ENCODE measurements around the gene RABIF.
"Not testable (repeated sequence)": the region's sequence is repeated elsewhere in the genome, so short reads cannot be mapped to it uniquely, and the experiment has no call there.

Gene RABIF

GRCh38 chr1:202908998-202909397 lies 20.0 kb upstream of the RABIF start:
- H3K9me3 ChIP-seq, result no peaks in the 10 kb centered on the region
- H3K27me3 ChIP-seq, result no peaks in the 10 kb centered on the region
- TF ChIP-seq CTCF (IDR thresholded peaks at IDR 0.05), result no peak
- DNase-seq, result no peak
- no peak overlapping the region for H3K27ac ChIP-seq
- H3K4me1 ChIP-seq, result no peaks in the 10 kb centered on the region
- intact Hi-C loops (cut with DNase I; ENCODE audit: low total_unique reads), result no loop called here
- H3K4me3 ChIP-seq, result no peak overlapping the region
- H3K36me3 ChIP-seq, result peaks cover 58 to 92% (median 82%) of the 10 kb centered on the region in 3 donors

GRCh38 chr1:202905331-202905730 lies 16.4 kb upstream of the RABIF start:
- H3K9me3 ChIP-seq, result no peaks in the 10 kb centered on the region
- no peak for DNase-seq
- peaks cover 41 to 82% (median 63%) of the 10 kb centered on the region in 3 donors for H3K36me3 ChIP-seq
- no peaks in the 10 kb centered on the region for H3K4me1 ChIP-seq
- no peak overlapping the region for H3K27ac ChIP-seq
- no peak for TF ChIP-seq CTCF (IDR thresholded peaks at IDR 0.05)
- H3K4me3 ChIP-seq, result no peak overlapping the region
- H3K27me3 ChIP-seq, result no peaks in the 10 kb centered on the region
- intact Hi-C loops (cut with DNase I; ENCODE audit: low total_unique reads), result no loop called here

GRCh38 chr1:202903808-202904207 lies 14.9 kb upstream of the RABIF start:
- H3K9me3 ChIP-seq; H3K4me1 ChIP-seq; H3K27me3 ChIP-seq; intact Hi-C loops (cut with DNase I; ENCODE audit: low total_unique reads); H3K27ac ChIP-seq; DNase-seq; H3K4me3 ChIP-seq: not testable (repeated sequence)
- H3K36me3 ChIP-seq, result peaks cover 32 to 79% (median 56%) of the 10 kb centered on the region in 3 donors

GRCh38 chr1:202901555-202901954 lies 12.6 kb upstream of the RABIF start:
- H3K27me3 ChIP-seq, result no peaks in the 10 kb centered on the region
- no peak overlapping the region for H3K4me3 ChIP-seq
- DNase-seq, result no peak
- intact Hi-C loops (cut with DNase I; ENCODE audit: low total_unique reads), result no loop called here
- H3K36me3 ChIP-seq, result peaks cover 18 to 71% (median 45%) of the 10 kb centered on the region in 3 donors
- no peak for TF ChIP-seq CTCF (IDR thresholded peaks at IDR 0.05)
- no peak overlapping the region for H3K27ac ChIP-seq
- H3K9me3 ChIP-seq, result no peaks in the 10 kb centered on the region
- no peaks in the 10 kb centered on the region for H3K4me1 ChIP-seq

- Histone ChIP-seq H3K27me3 (no peaks in the 10 kb centered on the region), H3K36me3 (peaks cover 57 to 62% (median 60%) of the 10 kb centered on the region in 3 donors), H3K9me3 (no peaks in the 10 kb centered on the region), H3K4me1 (peaks cover 0 to 13% (median 8%) of the 10 kb centered on the region in 4 donors), H3K27ac (no peak overlapping the region), H3K4me3 (no peak overlapping the region)
- DNase-seq, result no peak
- no peak for TF ChIP-seq CTCF (IDR thresholded peaks at IDR 0.05)
- intact Hi-C loops (cut with DNase I; ENCODE audit: low total_unique reads), result no loop called here
These were observed 3.6 kb upstream of the RABIF start for GRCh38 chr1:202892501-202892900.

GRCh38 chr1:202890392-202890791 lies 1.4 kb upstream of the RABIF start:
- Histone ChIP-seq H3K9me3 (no peaks in the 10 kb centered on the region), H3K4me1 (peaks cover 0 to 15% (median 9%) of the 10 kb centered on the region in 4 donors), H3K4me3 (no peak overlapping the region), H3K27me3 (no peaks in the 10 kb centered on the region), H3K27ac (no peak overlapping the region), H3K36me3 (peaks cover 42 to 45% (median 42%) of the 10 kb centered on the region in 3 donors)
- no peak for TF ChIP-seq CTCF (IDR thresholded peaks at IDR 0.05)
- DNase-seq, result no peak
- intact Hi-C loops (cut with DNase I; ENCODE audit: low total_unique reads), result no loop called here
